DMS153 (cell line): ENCODE measurements around the gene B4GALNT4.
"Not testable (repeated sequence)": the region's sequence is repeated elsewhere in the genome, so short reads cannot be mapped to it uniquely, and the experiment has no call there.

Source experiments
- DNase-seq: peaks from one replicate; lab custom pipeline; 2025; lab: John Stamatoyannopoulos, UW

Gene B4GALNT4

GRCh38 chr11:334264-334994, 34.9 kb upstream of the B4GALNT4 start:
- no peak for DNase-seq

GRCh38 chr11:335779-336658, 33.3 kb upstream of the B4GALNT4 start:
- no peak for DNase-seq

GRCh38 chr11:336659-337198, 32.6 kb upstream of the B4GALNT4 start:
- no peak for DNase-seq

GRCh38 chr11:337711-338110, 31.6 kb upstream of the B4GALNT4 start:
- DNase-seq, result no peak

- DNase-seq, result no peak
Observed at GRCh38 chr11:339963-340362, 29.3 kb upstream of the B4GALNT4 start.

- no peak for DNase-seq
Observed at GRCh38 chr11:340539-341512, 28.5 kb upstream of the B4GALNT4 start.

- DNase-seq, result no peak
Observed at GRCh38 chr11:342328-342727, 27.0 kb upstream of the B4GALNT4 start.

GRCh38 chr11:344836-345578, 24.3 kb upstream of the B4GALNT4 start:
- no peak for DNase-seq

GRCh38 chr11:346529-346928, 22.8 kb upstream of the B4GALNT4 start:
- no peak for DNase-seq

GRCh38 chr11:349270-349954, 19.9 kb upstream of the B4GALNT4 start:
- not testable (repeated sequence) for DNase-seq

GRCh38 chr11:350033-350722, 19.1 kb upstream of the B4GALNT4 start:
- DNase-seq, result not testable (repeated sequence)

- no peak for DNase-seq
Observed at GRCh38 chr11:350723-351255, 18.5 kb upstream of the B4GALNT4 start.

GRCh38 chr11:351411-351810, 17.9 kb upstream of the B4GALNT4 start:
- DNase-seq, result no peak

- DNase-seq, result no peak
Observed at GRCh38 chr11:352456-353031, 16.8 kb upstream of the B4GALNT4 start.

- DNase-seq, result no peak
Observed at GRCh38 chr11:353179-353873, 16.0 kb upstream of the B4GALNT4 start.

- peak; percentile 63 for DNase-seq
Observed at GRCh38 chr11:355581-356458, 13.5 kb upstream of the B4GALNT4 start.

GRCh38 chr11:356610-357009, 12.7 kb upstream of the B4GALNT4 start:
- no peak for DNase-seq

- DNase-seq, result no peak
Observed at GRCh38 chr11:357582-357981, 11.7 kb upstream of the B4GALNT4 start.
